Measurements from ENCODE around the gene ARHGEF2.
"Not testable (repeated sequence)": the region's sequence is repeated elsewhere in the genome, so short reads cannot be mapped to it uniquely, and the experiment has no call there.

ARHGEF2 gene

GRCh38 chr1:155934097-155934935 is 44.0 kb downstream of the ARHGEF2 start, which contains the start of gene KHDC4:
KHDC4 (minus strand) TSS chr1:155934413; CDS start chr1:155934373, 40 bp downstream.
- Histone ChIP-seq H3K36me3 (replicated peaks) (peaks cover 26% of the 10 kb centered on the region), H3K4me3 (ENCODE audit: low read depth, low read length) (peak within 1 kb of the TSS; percentile 97), H3K27ac (peak within 1 kb of the TSS; percentile 87), H3K27me3 (replicated peaks) (no peaks in the 10 kb centered on the region)
- in situ Hi-C loops (cut with HindIII; ENCODE audit: low pct_ligation_motif_present, low sequenced_read_pairs), result no loop called here
- TF ChIP-seq, protein P1, sequence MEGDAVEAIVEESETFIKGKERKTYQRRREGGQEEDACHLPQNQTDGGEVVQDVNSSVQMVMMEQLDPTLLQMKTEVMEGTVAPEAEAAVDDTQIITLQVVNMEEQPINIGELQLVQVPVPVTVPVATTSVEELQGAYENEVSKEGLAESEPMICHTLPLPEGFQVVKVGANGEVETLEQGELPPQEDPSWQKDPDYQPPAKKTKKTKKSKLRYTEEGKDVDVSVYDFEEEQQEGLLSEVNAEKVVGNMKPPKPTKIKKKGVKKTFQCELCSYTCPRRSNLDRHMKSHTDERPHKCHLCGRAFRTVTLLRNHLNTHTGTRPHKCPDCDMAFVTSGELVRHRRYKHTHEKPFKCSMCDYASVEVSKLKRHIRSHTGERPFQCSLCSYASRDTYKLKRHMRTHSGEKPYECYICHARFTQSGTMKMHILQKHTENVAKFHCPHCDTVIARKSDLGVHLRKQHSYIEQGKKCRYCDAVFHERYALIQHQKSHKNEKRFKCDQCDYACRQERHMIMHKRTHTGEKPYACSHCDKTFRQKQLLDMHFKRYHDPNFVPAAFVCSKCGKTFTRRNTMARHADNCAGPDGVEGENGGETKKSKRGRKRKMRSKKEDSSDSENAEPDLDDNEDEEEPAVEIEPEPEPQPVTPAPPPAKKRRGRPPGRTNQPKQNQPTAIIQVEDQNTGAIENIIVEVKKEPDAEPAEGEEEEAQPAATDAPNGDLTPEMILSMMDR (IDR thresholded peaks at IDR 0.05; ENCODE audit: low read depth, low read length, missing control alignments), result peak; percentile 35
- DNase-seq, result peak; percentile 97

DNA sequence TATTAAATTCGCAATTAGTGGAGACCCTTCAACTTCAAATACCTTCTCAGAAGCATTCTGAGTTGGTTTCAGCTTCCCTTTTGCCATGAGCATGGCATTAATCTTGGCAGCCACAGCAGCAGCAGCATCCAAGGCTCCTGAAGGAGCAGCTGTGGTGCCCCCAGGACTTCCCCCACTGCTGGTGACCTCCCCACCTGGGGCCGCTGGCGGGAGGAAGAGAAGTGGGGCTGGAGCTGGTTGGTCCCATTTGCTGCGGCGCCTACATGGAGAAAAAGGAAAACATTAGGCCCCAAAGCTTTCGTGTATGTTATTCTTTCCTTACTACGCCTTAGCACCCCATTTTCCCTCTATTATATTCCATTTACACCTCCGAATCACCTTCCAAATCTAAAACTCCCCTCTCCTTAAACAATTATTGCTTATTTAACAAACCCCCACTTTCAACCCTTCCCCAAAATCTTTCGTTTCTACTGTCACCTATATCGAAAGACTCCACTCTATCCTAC is 44.7 kb downstream of the ARHGEF2 start:
- no peak for DNase-seq
- TF ChIP-seq, protein P1 (IDR thresholded peaks at IDR 0.05; ENCODE audit: low read depth, low read length, missing control alignments), result no peak
- Histone ChIP-seq H3K27ac (peak overlapping the region; percentile 87), H3K27me3 (replicated peaks) (no peaks in the 10 kb centered on the region), H3K4me3 (ENCODE audit: low read depth, low read length) (peak overlapping the region; percentile 97), H3K36me3 (replicated peaks) (peaks cover 33% of the 10 kb centered on the region)
- in situ Hi-C loops (cut with HindIII; ENCODE audit: low pct_ligation_motif_present, low sequenced_read_pairs), result no loop called here

DNA sequence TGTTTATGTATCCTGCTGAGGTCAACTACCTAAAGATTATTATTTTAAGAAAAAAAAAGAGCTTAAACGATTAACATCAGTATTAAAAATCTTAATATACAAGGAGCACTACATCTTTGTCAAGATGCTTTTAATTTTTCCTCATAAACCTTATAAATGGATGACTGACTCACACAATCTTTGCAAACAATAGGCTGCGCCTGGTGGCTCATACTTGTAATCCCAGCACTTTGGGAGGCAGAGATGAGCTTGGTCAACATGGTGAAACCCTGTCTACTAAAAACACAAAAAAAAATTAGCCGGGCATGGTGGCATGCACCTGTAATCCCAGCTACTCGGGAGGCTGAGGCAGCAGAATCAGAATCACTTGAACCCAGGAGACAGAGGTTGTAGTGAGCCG is 45.9 kb downstream of the ARHGEF2 start:
- Histone ChIP-seq H3K27me3 (replicated peaks) (no peaks in the 10 kb centered on the region), H3K4me3 (ENCODE audit: low read depth, low read length) (peak overlapping the region; percentile 17), H3K36me3 (replicated peaks) (peaks cover 42% of the 10 kb centered on the region), H3K27ac (no peak overlapping the region)
- in situ Hi-C loops (cut with HindIII; ENCODE audit: low pct_ligation_motif_present, low sequenced_read_pairs), result no loop called here
- TF ChIP-seq, protein P1 (IDR thresholded peaks at IDR 0.05; ENCODE audit: low read depth, low read length, missing control alignments), result no peak
- DNase-seq, result no peak

GRCh38 chr1:155932081-155932480 is 46.3 kb downstream of the ARHGEF2 start:
- Histone ChIP-seq H3K27me3 (replicated peaks) (no peaks in the 10 kb centered on the region), H3K36me3 (replicated peaks) (peaks cover 46% of the 10 kb centered on the region)

DNA sequence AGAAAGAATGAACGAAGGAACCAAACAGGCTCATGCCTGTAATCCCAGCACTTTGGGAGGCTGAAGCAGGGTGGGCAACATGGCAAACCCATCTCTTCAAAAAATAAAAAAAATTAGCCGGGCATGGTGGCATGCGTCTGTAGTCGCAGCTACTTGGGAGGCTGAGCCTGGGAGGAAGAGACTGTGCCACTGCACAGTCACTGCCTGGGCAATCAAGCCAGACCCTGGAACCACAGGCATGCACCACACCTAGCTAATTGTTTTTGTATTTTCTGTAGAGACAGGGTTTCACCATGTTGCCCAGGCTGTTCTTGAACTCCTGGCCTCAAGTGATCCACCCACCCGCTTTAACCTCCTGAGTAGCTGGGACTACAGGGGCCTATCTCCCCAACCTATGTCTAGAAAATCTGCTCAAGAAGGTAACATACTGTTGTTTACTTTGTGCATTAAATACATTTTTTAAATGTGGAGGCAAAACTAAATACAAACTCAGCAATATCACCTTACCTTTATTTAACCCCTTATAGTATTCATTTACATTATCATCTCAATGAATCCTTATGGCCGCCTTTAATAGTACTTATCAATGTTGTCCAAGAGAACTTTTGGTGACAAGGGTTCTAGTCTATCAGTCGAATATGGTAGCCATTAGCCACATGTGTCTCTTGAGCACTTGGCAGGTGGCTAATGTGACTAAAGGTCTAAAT is 46.9 kb downstream of the ARHGEF2 start:
- TF ChIP-seq, protein P1 (IDR thresholded peaks at IDR 0.05; ENCODE audit: low read depth, low read length, missing control alignments), result no peak
- DNase-seq, result no peak
- no peak overlapping the region for H3K27ac ChIP-seq
- H3K4me3 ChIP-seq (ENCODE audit: low read depth, low read length), result peak overlapping the region; percentile 20
- H3K27me3 ChIP-seq (replicated peaks), result no peaks in the 10 kb centered on the region
- peaks cover 52% of the 10 kb centered on the region for H3K36me3 ChIP-seq (replicated peaks)
- in situ Hi-C loops (cut with HindIII; ENCODE audit: low pct_ligation_motif_present, low sequenced_read_pairs), result no loop called here

More at GRCh38 chr1:155932081-155932480, 46.3 kb downstream of the ARHGEF2 start:
- Histone ChIP-seq H3K27ac (no peak overlapping the region), H3K4me3 (ENCODE audit: low read depth, low read length) (peak overlapping the region; percentile 3)
- in situ Hi-C loops (cut with HindIII; ENCODE audit: low pct_ligation_motif_present, low sequenced_read_pairs), result no loop called here
- TF ChIP-seq, protein P1 (IDR thresholded peaks at IDR 0.05; ENCODE audit: low read depth, low read length, missing control alignments), result no peak
- DNase-seq, result no peak

- H3K4me3 ChIP-seq (ENCODE audit: low read depth, low read length); H3K27me3 ChIP-seq (replicated peaks); in situ Hi-C loops (cut with HindIII; ENCODE audit: low pct_ligation_motif_present, low sequenced_read_pairs); DNase-seq; H3K27ac ChIP-seq: not testable (repeated sequence)
- peaks cover 58% of the 10 kb centered on the region for H3K36me3 ChIP-seq (replicated peaks)
Observed at GRCh38 chr1:155930725-155931124, 47.6 kb downstream of the ARHGEF2 start.
